Liver (tissue), 9 donors: Measurements from ENCODE around the gene TPGS1. TPM values are rescaled to one million over a fixed set of nuclear protein-coding genes. Genes with fewer than 3 reads are reported as not detected.

Experiments used
- DNase-seq: peaks from one replicate; pipeline ENCODE4 v3.0.0-alpha.2; 2017; ENCODE audit warnings: low spot score
- H3K27ac ChIP-seq, 2 donors: one replicate each; pipeline ENCODE4 v1.7.0; 2013; ENCODE audit warnings: inconsistent platforms in 2 of 2, low read length in 2 of 2, control low read depth in 1 of 2, low read depth in 1 of 2, mild to moderate bottlenecking in 1 of 2
- H3K27me3 ChIP-seq, 4 donors: one replicate each; pipeline versions ENCODE4 v1.6.1 to v1.7.0; 2013; ENCODE audit warnings: low read length in 3 of 4, inconsistent platforms in 1 of 4, mild to moderate bottlenecking in 1 of 4, moderate library complexity in 1 of 4; ENCODE audit not compliant: control insufficient read depth in 4 of 4, insufficient read depth in 4 of 4
- H3K36me3 ChIP-seq, 4 donors: one replicate each; pipeline versions ENCODE4 v1.6.1 to v1.7.0; 2013; ENCODE audit warnings: low read length in 3 of 4, mild to moderate bottlenecking in 3 of 4, low read depth in 1 of 4, moderate library complexity in 1 of 4; ENCODE audit not compliant: control insufficient read depth in 4 of 4, insufficient read depth in 3 of 4
- H3K4me1 ChIP-seq, 4 donors: one replicate each; pipeline versions ENCODE4 v1.6.1 to v1.7.0; 2013; ENCODE audit warnings: low read length in 3 of 4, mild to moderate bottlenecking in 3 of 4, moderate library complexity in 1 of 4; ENCODE audit not compliant: control insufficient read depth in 4 of 4, insufficient read depth in 4 of 4
- H3K4me3 ChIP-seq, 3 donors: one replicate each; pipeline versions ENCODE4 v1.6.1 to v1.7.0; 2013; ENCODE audit warnings: low read length in 3 of 3, control low read depth in 1 of 3, low read depth in 1 of 3, mild to moderate bottlenecking in 1 of 3
- H3K9ac ChIP-seq, 2 donors: one replicate each; pipeline ENCODE4 v1.7.0; 2013; ENCODE audit warnings: low read length in 2 of 2, mild to moderate bottlenecking in 2 of 2, moderate library complexity in 2 of 2, control low read depth in 1 of 2, low read depth in 1 of 2
- H3K9me3 ChIP-seq, 4 donors: one replicate each; pipeline versions ENCODE4 v1.6.1 to v1.7.0; 2013; ENCODE audit warnings: low read length in 3 of 4; ENCODE audit not compliant: control insufficient read depth in 4 of 4
- CTCF ChIP-seq: fragments of 150-350 bp; IDR thresholded peaks from 2 replicates; pipeline ENCODE4 v1.5.1; 2017; ENCODE audit warnings: improper control_type of control experiment, low read depth, low read length; ENCODE audit not compliant: missing input control
- EGR1 ChIP-seq, 2 donors: IDR thresholded peaks; 2 replicates each; pipeline ENCODE4 v1.6.1; 2016 to 2018; ENCODE audit warnings: antibody characterized with exemption in 2 of 2, low read depth in 2 of 2
- FOXA2 ChIP-seq: IDR thresholded peaks from 2 replicates; pipeline ENCODE4 v1.6.1; 2016; ENCODE audit warnings: antibody characterized with exemption
- GABPA ChIP-seq, 2 donors: IDR thresholded peaks in 1 of 2; conservative IDR thresholded peaks in 1 of 2; 2 replicates each; pipeline ENCODE4 v1.6.1; 2016; ENCODE audit warnings: antibody characterized with exemption in 2 of 2, mild to moderate bottlenecking in 1 of 2, moderate library complexity in 1 of 2
- HNF4A ChIP-seq, 2 donors: conservative IDR thresholded peaks; 2 replicates each; pipeline ENCODE4 v1.6.1; 2016; ENCODE audit warnings: antibody characterized with exemption in 2 of 2, mild to moderate bottlenecking in 2 of 2
- HNF4G ChIP-seq: IDR thresholded peaks from 2 replicates; pipeline ENCODE4 v1.6.1; 2016; ENCODE audit warnings: antibody characterized with exemption
- JUND ChIP-seq, 2 donors: IDR thresholded peaks; 2 replicates each; pipeline ENCODE4 v1.6.1; 2016; ENCODE audit warnings: antibody characterized with exemption in 2 of 2
- NR2F2 ChIP-seq: IDR thresholded peaks from 2 replicates; pipeline ENCODE4 v1.6.1; 2016; ENCODE audit warnings: antibody characterized with exemption
- RAD21 ChIP-seq, 2 donors: IDR thresholded peaks; 2 replicates each; pipeline ENCODE4 v1.6.1; 2016; ENCODE audit warnings: antibody characterized with exemption in 2 of 2, mild to moderate bottlenecking in 2 of 2
- REST ChIP-seq: IDR thresholded peaks from 2 replicates; pipeline ENCODE4 v1.6.1; 2016; ENCODE audit warnings: antibody characterized with exemption, mild to moderate bottlenecking
- SP1 ChIP-seq: IDR thresholded peaks from 2 replicates; pipeline ENCODE4 v1.6.1; 2018; ENCODE audit warnings: antibody characterized with exemption, mild to moderate bottlenecking
- TAF1 ChIP-seq: conservative IDR thresholded peaks from 2 replicates; pipeline ENCODE4 v1.6.1; 2016; ENCODE audit warnings: antibody characterized with exemption, mild to moderate bottlenecking
- YY1 ChIP-seq: IDR thresholded peaks from 2 replicates; pipeline ENCODE4 v1.6.1; 2016; ENCODE audit warnings: antibody characterized with exemption, mild to moderate bottlenecking
- ZBTB33 ChIP-seq: IDR thresholded peaks from 2 replicates; pipeline ENCODE4 v1.6.1; 2016; ENCODE audit warnings: antibody characterized with exemption
- WGBS: extraction: QIAGEN DNeasy Blood & Tissue Kit; methylation state at CpG from one replicate; pipeline ENCODE4 v1.1.7; 2013; 5-methylcytosine and 5-hydroxymethylcytosine counted together
- polyA plus RNA-seq, 2 donors: library from polyadenylated mRNA; stranded (reverse) in 1 of 2; unstranded in 1 of 2; fragments of 200-250 nt in 1 of 2; fragments of >200 nt in 1 of 2; fragmentation: Nextera tagmentation in 1 of 2; extraction: Ambion mirVana in 1 of 2; gene quantifications; one replicate each; pipeline versions ENCODE4 v1.2.1 to v1.2.3, GENCODE V29; 2013 to 2015
- total RNA-seq, 2 donors: library from RNA; depleted of rRNA; stranded (reverse); fragments of >200 nt; gene quantifications; one replicate each; pipeline ENCODE4 v1.2.3, GENCODE V29; 2014
- TF ChIP-seq, protein P1 (sequence below): IDR thresholded peaks from 2 replicates; pipeline ENCODE4 v1.6.1; 2016; ENCODE audit warnings: antibody characterized with exemption
- TF ChIP-seq, protein P2 (sequence below): IDR thresholded peaks from 2 replicates; pipeline ENCODE4 v1.6.1; 2016; ENCODE audit warnings: antibody characterized with exemption
- donor health status: healthy.
- donor health status: healthy.
- donor health status: healthy.
- donor health status: healthy.
- donor health status: healthy.

The TPGS1 gene
- total and polyA plus RNA-seq, 4 donors: 1.7 to 15.5 (median 14.7) TPM

DNA sequence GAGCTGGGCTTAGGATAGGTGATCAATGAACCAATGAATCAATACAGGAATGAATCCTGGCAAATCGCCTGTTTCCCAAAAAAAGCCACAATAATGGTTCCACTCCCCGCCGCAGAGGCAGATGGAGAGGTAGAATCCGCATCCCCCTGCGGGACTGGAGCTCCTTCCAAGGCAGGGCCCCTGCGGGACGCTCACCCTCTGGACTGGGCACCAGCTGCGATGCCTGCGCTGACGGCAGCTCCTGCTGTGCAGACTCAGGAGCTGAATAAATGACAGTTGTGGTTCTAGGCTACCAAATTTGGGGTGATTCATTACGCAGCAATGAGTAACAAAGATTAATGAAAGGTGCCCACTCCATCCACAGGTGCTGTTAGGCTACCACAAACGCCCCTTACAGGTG lies 15.4 kb downstream of the TPGS1 start:
- Histone ChIP-seq H3K27me3 (no peaks in the 10 kb centered on the region), H3K9ac (no peak overlapping the region), H3K36me3 (no peaks in the 10 kb centered on the region), H3K9me3 (no peaks in the 10 kb centered on the region), H3K27ac (no peak overlapping the region), H3K4me3 (no peak overlapping the region), H3K4me1 (no peaks in the 10 kb centered on the region)
- WGBS: 94% methylated on average over 12 of the region's 12 CpGs
- no peak for DNase-seq
- TF ChIP-seq EGR1 (IDR thresholded peaks at IDR 0.05; ENCODE audit: low read depth in 2 of 2) (no peak), FOXA2 (no peak), YY1 (no peak), ZBTB33 (no peak), RAD21 (IDR thresholded peaks at IDR 0.05) (no peak), REST (no peak), SP1 (no peak), HNF4A (conservative IDR thresholded peaks at IDR 0.05) (no peak), NR2F2 (no peak), CTCF (no peak), HNF4G (no peak), GABPA (IDR thresholded peaks at IDR 0.05 in 1 of 2, conservative IDR thresholded peaks at IDR 0.05 in 1 of 2) (no peak), JUND (IDR thresholded peaks at IDR 0.05) (no peak), TAF1 (no peak)
- TF ChIP-seq, protein P1, sequence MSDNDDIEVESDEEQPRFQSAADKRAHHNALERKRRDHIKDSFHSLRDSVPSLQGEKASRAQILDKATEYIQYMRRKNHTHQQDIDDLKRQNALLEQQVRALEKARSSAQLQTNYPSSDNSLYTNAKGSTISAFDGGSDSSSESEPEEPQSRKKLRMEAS: no peak
- TF ChIP-seq, protein P2, sequence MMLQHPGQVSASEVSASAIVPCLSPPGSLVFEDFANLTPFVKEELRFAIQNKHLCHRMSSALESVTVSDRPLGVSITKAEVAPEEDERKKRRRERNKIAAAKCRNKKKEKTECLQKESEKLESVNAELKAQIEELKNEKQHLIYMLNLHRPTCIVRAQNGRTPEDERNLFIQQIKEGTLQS: no peak
